Activated CD8-positive, alpha-beta memory T cell treated with anti-CD3 and anti-CD28 coated beads for 24 hours (primary cell): ENCODE results near the gene GPR132.
"Not testable (repeated sequence)": the region's sequence is repeated elsewhere in the genome, so short reads cannot be mapped to it uniquely, and the experiment has no call there.

Source experiments
- DNase-seq: peaks from one replicate; pipeline ENCODE4 v3.0.0-alpha.2; 2020

GPR132 gene, protein sequence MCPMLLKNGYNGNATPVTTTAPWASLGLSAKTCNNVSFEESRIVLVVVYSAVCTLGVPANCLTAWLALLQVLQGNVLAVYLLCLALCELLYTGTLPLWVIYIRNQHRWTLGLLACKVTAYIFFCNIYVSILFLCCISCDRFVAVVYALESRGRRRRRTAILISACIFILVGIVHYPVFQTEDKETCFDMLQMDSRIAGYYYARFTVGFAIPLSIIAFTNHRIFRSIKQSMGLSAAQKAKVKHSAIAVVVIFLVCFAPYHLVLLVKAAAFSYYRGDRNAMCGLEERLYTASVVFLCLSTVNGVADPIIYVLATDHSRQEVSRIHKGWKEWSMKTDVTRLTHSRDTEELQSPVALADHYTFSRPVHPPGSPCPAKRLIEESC

DNA sequence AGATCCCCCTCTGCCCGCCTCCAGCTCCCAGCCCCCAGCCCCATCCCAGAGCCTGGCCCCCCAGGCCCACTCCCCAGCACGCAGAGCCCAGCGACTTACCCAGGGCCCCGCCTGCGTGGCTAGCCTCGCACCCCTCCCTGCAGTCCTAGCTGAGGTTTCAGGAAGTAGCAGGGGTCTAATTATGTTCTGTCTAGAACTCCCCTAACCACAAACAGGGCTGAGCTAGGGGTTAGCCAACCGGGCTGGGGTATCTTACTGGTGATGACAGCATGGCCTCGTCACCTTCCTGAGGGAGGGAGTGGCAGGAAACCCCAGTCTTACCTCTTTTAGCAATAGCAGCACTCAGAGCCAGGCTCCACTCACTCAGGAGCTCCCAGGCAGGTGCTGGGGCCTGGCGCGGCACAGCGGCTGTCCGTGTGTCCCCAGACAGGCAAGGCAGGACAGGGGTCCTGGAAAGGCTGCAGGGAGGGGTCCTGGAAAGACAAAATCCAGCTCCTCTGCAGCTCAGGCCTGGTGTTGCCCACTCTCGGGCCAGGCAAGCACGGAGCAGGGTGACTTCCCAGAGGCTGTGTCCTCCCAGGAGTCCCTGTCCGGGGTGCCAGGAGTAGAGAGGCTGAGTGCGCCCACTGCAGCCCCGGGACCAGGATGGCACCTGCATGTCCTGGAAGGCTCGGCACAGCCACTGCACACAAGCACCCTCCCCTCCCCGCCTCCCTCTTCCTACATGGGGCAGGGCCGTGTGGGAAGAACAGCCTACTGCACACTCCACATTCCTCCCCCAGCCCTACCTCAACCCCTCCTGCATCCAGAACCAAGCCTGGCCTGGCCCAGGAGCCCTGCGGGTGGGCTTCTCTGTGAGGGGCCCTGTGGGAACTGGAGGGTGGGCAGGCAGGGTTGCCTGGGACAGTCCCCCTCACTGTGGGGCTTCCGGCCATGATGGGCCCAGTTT, at the start of gene GPR132:
Gene GPR132 (minus strand): TSS at position 151 of the 949 bp plus-strand sequence. CDS start 10,010 bp downstream, outside the sequence.
- DNase-seq: peak; percentile 90

DNA sequence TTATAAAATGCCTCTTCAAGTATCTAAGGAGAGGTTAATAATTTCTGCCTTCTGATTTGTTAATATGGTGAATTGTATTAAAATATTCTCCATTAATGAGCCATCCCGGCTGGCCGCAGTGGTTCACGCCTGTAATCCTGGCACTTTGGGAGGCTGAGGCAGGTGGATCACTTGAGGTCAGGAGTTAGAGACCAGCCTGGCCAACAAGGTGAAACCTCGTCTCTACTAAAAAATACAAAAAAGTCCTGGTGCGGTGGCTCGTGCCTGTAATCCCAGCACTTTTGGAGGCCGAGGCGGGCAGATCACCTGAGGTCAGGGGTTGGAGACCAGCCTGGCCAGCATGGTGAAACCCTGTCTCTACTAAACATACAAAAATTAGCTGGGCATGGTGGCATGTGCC, 44.0 kb upstream of the GPR132 start:
- not testable (repeated sequence) for DNase-seq

DNA sequence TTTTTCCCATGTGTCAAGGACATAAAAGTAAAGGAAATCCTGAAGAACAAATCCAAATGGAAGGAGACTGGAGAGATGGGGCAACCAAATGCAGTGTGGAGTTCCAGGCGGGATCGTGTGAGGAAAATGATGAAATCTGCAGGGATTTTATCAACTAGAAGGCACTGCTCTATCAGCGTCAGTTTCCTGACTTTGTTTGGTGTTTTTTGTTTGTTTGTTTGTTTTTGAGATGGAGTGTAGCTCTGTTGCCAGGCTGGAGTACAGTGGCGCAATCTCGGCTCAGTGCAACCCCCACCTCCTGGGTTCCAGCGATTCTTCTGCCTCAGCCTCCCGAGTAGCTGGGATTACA, 43.3 kb upstream of the GPR132 start:
- no peak for DNase-seq

DNA sequence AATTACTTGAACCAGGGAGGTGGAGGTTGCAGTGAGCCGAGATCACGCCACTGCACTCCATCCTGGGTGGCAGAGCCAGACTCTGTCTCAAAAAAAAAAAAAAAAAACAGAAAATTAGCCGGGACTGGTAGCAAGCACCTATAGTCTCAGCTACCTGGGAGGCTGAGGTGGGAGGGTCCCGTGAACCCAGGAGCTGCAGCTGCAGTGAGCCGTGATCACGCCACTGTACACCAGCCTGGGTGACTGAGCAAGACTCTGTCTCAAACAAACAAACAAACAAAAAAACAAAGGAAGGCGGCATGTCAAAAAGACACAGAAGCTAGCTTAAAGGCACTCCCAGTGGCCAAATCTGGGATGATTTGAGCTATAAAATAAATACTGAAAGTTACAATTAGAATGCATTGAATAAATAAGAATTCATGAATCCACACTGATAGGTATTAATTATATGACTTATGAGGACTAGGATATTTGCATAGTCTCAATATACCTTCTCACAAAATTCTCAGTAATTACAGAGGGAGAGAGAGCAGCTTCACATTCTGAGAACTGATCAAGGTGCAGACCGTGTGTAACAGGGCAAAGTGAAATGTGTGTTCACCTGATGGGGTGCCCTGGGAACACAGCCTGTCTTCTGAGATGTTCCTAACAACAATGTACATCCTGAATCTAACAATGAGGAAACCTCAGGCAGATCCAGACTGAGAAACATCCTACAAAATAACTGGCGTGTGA, 42.7 kb upstream of the GPR132 start:
- DNase-seq: no peak

DNA sequence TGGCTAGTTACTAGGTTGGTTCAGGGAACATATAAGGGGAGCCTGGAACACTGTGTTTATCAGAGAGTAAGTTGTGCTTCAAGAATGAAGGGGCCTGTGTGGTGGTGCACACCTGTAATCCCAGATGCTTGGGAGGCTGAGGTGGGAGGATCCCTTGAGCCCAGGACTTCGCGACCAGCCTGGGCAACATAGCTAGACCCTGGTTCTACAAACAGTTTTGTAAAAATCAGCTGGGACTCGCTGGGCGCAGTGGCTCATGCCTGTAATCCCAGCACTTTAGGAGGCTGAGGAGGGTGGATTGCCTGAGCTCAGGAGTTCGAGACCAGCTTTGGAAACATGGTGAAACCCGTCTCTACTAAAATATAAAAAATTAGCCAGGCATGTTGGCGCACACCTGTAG, 42.1 kb upstream of the GPR132 start:
- DNase-seq: no peak

DNA sequence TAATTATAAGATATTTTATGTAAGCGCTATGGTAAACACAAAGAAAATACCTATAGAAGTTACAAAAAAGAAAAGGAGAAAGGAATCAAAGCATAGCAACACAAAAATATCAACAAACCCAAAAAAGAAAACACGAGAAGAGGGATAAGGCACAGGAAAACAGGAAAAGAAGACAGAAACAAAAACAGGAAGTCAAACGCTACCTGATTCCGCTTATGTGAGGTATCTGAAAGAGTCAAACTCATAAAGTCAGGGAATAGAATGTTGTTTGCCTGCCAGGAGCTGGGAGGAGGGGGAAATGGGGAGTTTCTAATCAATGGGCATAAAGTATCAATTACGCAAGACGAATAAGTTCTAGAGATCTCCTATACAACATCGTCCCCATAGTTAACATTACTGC, 39.9 kb upstream of the GPR132 start:
- DNase-seq: no peak

DNA sequence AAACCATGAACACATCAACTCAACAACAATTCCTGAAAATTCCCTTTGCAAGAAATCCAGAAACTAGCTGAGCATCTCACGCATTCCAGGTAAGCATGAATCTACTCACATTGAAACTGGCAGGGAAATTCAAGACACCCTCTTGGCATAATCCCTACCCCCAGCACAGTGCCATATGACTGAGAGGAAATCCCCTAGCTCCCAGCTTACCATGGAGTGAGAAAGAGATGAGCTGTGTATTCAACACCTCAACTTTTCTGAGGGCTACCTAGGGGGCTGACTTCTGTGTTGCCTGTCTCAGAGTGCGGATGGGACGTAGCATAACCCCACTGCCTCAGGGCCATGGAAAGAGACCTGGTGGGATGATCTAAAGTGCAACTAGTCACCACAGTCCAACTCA, 37.7 kb upstream of the GPR132 start:
- DNase-seq: no peak

DNA sequence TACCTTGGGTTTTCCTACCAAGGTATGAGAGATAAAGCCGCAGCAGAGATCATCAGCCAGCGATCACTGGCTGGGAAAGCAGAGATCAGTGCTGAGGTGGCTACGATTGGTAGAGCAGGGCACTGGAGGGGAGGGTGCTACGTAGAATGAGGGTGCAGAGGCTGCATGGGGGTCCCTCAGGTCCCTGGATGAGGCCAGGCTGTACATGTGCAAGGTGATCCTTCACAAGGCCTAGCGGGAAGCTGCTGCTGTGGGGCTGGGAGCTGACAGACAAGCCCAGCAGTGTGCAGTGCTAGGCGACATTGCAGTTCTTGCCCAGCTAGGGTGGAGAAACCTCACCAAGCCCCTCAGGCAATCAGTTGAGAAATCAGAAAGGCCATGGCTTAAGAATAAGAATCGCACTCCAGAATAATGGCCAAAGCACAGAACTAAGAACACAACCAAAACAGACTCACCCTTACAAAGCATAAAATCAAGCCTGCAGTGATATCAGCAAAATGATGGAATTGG, 37.2 kb upstream of the GPR132 start:
- DNase-seq: no peak

DNA sequence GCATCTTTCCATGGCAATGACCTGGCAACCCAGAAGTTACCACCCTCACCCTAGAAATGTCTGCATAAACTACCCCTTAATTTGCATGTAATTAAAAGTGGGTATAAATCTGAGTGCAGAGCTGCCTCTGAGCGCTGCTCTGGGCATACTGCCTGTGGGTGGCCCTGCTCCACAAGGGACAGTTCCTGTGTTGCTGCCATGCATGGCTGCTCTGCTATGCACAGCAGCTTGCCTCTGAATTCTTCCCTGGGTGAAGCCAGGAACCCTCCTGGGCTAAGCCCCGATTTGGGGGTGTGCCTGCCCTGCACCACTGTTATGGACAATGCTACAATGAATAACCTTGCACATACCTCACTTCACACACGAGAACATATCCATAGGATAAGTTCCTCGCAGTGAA, 35.7 kb upstream of the GPR132 start:
- no peak for DNase-seq

DNA sequence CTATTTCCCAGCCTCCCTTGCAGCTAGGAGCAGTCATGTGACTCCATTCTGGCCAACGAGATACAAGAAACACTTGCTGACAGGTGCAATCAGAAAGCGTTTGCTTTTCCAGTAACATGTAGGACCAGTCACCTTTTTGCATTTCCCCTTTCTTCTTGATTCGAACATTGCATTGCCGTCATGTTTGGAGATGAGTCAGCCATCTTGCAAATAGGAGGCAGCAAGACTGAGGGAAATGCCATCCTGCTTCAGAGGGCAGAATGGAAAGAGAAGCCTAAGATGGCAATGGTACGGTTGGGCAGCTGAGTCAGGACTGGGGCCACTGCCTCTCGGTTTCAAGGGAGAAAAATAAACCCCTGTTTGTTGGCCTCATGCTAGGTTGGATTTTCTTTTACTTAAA, 34.5 kb upstream of the GPR132 start:
- DNase-seq: no peak

DNA sequence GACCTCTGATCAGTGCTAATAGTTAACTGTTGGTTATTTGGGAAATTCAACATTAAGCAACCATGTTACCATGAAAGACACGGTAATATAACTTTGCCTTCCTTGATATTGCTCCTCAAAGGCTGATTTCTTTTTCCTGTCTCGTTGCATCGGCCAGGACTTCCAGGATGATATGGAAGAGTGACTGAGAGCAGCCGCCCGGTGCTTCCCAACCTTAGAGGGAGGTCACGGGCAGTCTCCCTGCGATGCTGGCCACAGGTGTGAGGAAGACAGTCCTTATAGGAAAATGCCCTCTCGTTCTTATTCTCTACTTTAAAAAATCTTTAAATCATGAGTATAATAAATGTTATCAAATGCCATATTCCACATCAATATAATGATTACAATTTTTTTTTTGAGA, 33.1 kb upstream of the GPR132 start:
- DNase-seq: no peak

DNA sequence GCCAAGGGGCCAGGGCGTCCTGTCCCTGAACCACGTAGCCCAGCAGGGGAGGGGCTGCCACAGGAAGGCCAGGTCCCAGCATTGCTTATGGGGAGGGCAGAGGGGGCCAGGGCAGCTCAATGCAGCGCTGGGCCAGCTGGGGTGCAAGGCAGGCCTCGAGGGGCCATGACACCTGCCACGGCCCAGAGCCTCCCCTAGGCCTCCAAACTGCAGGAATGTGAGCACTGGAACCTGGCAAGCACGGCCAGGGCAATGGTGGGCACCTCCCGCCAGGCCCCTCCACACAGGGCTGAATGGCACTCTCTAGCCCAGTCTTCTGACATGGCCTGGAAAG, 32.5 kb upstream of the GPR132 start:
- no peak for DNase-seq

DNA sequence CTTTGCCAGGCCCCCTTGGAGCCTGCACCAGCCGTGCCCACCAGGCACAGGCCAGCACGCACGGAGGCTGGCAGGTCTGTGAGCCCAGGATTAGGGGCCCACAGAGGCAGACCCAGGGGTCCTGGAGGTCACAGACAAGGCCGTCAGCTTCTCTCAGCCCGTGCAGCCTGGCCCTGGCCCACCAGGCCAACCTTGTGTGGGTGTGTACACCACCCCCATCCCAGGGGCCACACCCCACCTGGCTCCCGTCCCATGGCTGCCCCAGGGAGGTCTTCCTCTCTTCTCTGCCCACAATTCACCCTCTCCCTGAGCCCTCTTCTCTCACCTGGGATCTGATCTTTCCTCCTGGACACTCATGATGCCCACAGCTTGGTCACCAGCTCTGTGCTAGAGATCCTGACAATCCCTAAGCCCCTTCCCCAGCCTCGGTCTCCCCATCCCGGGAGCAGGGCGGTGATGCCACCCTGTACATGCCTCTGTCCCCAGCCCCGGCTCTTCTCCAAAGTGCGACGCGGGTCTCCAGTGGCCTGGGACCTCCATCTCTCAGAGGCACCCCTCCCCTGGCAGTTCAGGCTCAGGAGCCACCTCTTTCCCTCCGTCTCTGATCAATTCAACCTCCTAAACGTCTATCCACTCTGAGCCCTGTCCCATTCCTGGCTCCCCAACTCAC, 31.1 kb upstream of the GPR132 start:
- no peak for DNase-seq

DNA sequence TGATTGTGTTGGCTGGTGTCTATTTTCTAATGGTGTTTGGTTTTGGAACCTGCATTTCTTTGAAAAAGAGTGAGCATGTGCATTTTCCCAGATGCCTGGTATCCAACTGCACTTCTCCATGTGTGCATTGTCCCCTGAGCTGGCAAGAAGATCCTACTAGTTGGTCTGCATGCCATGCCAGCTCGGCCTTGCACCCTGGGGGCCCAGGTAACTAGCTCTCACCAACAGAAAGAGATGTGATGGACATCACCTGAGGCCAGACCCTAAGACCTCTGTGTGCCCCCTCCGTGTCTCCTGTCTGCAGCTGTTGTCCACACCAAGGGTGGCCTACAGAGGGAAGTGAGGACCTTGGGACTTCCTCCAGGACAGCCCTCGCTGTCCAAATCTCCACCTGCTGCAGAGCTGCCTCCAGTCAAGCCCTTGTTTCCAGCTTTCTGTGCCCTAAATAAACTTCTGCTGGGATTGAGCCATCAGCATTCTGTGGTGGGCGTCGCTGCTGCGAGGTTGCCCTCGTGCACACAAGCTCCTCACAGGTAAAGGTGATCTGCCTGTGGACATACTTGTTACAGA, 30.1 kb upstream of the GPR132 start:
- DNase-seq: no peak

DNA sequence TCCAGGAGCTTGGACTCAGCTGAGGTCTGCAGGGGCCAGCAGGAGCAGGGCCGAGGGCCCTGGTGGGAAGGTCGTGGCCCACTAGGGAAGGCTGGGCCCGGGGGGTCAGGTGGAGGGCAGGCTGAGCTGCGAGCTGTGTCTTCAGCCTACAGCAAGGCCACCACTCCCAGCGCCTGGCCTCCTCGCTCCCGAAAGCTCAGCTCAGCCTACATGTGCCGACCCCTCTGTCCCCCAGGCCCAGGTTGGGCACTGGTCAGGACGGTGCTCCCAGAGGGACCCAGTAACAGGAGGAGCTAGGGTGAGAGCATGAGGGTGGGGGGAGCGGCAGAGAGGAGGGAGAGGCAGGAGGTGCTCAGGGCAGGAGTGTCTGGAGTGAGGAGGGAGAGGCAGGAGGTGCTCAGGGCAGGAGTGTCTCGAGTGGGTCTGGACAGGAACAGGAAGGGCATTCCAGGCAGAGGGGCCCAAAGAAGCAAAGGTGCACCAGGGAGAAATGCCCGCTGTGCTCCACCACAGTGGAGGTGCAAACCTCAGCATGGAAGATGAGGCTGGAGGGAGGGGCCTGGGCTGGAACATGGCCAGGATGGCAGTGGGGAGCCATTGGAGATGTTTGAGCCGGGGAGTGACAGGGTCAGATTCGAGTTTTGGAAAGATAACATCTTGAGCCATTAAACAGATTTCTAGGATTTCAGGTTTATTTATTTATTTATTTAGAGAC, 29.1 kb upstream of the GPR132 start:
- no peak for DNase-seq

DNA sequence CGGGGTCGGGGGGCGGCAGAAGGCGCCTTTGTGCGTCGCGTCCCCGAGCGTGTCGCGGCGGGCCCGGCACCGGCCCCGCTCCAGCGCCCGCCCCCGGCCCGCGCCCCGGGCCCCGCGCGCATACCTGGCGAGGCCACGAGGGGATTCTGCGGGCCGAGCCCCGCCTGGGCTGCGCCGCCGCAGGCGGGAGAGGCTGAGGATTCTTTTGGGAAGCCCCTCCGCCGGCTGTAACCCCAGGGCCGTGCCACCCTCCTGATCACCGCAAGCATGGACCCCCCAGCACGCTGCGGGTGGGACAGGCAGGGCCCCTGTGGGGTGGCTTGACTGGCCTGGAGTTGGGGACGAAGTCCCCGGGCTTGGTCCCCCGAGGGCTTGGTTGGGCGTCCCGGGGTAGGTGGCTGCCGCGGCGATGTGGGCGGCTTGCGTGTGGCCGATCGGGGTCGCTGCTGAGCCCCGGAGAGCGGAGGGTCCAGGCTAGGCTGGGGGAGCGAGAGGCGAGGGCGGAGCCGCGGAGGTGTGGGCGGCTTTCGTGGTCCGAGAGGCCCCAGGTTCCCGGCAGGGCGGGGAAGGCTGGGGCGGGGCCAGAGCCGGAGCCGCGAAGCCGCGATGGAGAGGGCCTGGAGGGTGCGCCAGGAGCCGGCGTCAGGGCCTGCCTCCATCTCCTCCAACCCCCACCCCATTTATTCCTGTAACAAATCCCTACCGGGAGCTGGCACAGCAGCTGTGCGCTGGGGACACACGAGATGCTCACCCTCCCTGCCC, 28.4 kb upstream of the GPR132 start:
- DNase-seq: peak; percentile 92

DNA sequence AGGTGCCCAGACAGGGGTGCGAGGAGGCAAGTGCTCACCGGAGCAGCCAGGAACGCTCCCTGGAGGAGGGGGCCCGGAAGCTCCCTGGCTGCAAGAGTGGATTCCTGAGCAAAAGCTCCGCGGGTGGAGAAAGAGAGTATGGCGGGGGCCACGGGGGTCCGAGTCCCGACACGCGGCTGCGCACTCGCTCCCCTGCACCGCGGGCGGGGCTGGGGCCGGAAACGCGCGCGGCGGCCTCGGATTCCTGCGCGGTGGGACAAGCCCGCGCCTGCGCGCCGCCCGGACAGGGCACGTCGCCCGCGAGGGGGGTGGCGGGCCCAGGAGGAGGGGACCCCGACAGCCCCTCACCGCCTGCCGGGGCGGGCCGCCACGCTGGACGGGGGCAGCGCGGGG, 27.8 kb upstream of the GPR132 start:
- peak; percentile 86 for DNase-seq

DNA sequence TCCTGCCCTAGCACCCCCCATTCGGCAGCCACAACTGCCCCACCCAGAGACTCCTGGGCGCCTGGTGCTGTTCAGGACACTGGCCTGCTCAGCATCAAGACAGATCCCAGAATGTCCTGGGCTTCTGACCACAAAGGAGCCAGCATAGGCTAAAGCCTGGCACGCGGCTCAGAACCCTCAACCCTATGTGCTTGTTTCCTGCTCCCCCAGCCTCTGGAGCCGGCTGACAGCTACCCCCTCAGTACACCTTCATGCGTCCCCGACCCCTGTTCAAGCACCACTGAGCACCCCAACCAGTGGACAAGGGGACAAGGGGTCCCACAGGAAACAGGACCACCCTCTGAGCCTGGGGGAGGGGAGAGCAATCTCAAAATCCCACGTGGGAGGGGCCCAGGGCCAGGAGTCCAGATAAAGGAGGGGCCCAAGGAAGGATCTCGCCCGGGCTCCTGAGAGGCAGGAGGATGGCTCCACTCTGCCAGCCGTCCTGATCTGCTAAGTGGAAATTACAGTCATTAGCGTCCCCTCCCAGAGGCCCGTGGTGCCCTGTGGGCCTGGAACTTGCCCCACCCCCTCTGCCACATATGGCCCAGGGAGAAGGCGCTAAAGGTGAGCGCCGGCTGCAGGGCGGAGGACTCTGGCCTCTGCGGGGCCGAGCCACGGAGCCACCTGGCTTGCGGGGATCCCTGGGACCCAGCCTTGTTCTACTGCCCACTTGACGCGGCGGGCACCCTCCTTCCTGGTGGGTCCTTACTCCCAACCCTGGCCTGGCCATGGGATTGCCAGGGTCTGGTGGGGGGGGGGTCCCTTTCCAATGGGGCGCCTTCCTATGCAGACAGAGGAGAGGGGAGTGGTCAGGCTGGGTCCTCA, 27.2 kb upstream of the GPR132 start:
- peak; percentile 66 for DNase-seq

DNA sequence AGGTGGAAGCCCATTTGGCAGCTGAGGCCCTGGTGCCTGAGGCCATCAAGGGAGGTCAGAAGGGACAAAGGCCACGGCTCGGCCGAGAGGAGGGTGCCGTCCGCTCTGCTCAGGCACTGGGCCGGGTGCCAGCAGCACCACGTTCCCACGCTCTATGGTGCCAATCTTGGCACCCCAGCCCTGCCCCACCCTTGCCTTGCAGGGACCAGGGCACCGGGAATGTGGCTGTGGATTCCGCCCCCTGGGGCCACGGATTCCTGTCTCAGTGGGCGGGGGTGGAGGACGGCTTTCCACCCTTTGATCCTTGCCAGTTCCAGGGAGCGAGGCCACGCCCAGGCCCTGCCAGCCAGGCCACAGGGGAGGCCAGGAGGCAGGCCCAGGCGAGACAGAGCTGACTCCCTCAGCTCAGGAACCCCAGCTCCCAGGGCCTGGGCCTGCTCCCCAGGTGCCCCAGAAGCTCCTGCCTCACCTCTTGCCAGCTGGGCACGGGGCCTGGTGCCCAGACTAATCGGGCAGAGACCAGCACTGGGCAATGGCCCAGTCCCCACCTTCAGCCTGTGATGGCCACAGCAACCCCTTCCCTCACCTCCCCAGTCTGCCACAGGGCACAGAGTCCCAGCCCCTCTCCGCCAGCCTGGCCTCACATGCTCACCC, 26.4 kb upstream of the GPR132 start:
- no peak for DNase-seq
